ENCODE data around the gene CHST11. TPM values are rescaled to one million over a fixed set of nuclear protein-coding genes. Genes with fewer than 3 reads are reported as not detected.

The CHST11 gene
- total RNA-seq, 1 experiment from 2014 or later, result 0.25 TPM

- ChIA-PET CTCF (no interaction called here), POLR2A (no interaction called here)
Observed at GRCh38 chr12:104763168-104763805, 306.5 kb downstream of the CHST11 start.

DNA sequence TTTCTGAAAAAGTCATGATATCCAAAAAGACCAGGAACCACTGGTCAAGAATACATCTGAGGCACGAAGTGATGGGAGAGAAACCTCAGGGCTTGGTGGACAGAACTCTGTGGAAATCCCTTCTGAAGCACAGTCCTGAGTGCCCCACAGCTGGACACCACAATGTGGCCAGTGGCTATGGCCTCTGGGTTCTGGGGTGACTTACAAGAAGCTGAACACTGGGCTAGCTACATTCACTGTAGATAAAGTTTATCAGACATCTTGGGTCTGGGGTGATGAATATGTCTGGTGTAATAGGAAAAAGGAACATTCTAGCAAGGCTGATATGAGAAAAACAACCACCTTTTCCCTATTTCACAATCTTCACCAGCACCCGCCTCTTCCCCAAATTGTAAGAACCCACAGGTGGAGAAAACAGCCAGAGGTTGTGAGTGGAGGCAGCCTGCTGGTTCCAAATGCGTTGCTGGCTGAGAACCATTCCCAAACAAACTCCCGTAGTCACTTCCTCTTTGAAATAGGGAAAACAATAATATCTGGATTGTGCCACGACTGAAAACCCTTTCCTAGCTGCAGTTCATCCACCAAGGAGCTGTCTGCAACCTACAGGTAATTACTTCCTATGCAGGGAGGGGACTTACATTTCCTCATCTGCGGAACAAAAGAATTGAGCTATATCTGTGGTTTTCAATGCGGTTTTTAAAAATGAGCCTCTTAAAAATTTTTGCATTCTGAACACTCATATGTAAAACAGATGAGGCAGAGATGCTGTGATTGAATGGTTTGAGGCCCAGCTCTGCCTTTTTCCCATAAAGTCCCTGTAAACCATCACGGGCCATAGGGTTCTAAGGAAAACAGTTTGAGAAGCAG lies 307.7 kb downstream of the CHST11 start:
- no TSS peak for BruUV-seq (replicated peaks)
- H3K4me3 ChIP-seq (ENCODE audit: low read depth, low read length), result no peak overlapping the region
- POLR2A ChIA-PET, result no interaction called here

More at GRCh38 chr12:104763168-104763805, 306.5 kb downstream of the CHST11 start:
- no peaks in the 10 kb centered on the region for H3K9me3 Mint-ChIP-seq (ENCODE audit: unreplicated experiment)
- no peak for DNase-seq
- no peak overlapping the region for H3K4me3 Mint-ChIP-seq (ENCODE audit: unreplicated experiment)
- no peaks in the 10 kb centered on the region for H3K36me3 Mint-ChIP-seq (ENCODE audit: insufficient read depth, unreplicated experiment)
- no peak overlapping the region for H3K27ac Mint-ChIP-seq (ENCODE audit: unreplicated experiment)
- intact Hi-C loops (cut with micrococcal nuclease; ENCODE audit: unreplicated experiment), result no loop called here
- no peaks in the 10 kb centered on the region for H3K27me3 ChIP-seq (replicated peaks; ENCODE audit: control insufficient read depth, insufficient read depth, low read length)
- no TSS peak for BruUV-seq (replicated peaks)
- no peaks in the 10 kb centered on the region for H3K4me1 ChIP-seq
- H3K36me3 ChIP-seq (ENCODE audit: control insufficient read depth, insufficient read depth, low read length), result no peaks in the 10 kb centered on the region
- H3K4me3 ChIP-seq (ENCODE audit: low read depth, low read length), result no peak overlapping the region
- TF ChIP-seq CTCF (IDR thresholded peaks at IDR 0.05; ENCODE audit: insufficient read depth in 1 of 2, low read depth in 1 of 2, low read length in 1 of 2, severe bottlenecking in 1 of 2, unreplicated experiment in 1 of 2), result no peak
- H3K4me1 Mint-ChIP-seq (ENCODE audit: low read depth, unreplicated experiment), result no peaks in the 10 kb centered on the region
- peaks cover 2% of the 10 kb centered on the region for H3K27me3 Mint-ChIP-seq (ENCODE audit: insufficient read depth, unreplicated experiment)
- H3K9me3 ChIP-seq, result no peaks in the 10 kb centered on the region

GRCh38 chr12:104767261-104767660 lies 310.5 kb downstream of the CHST11 start:
- ChIA-PET CTCF (no interaction called here), POLR2A (no interaction called here)
- no peaks in the 10 kb centered on the region for H3K36me3 ChIP-seq (ENCODE audit: control insufficient read depth, insufficient read depth, low read length)
- BruUV-seq (replicated peaks), result no TSS peak
- H3K27me3 ChIP-seq (replicated peaks; ENCODE audit: control insufficient read depth, insufficient read depth, low read length), result no peaks in the 10 kb centered on the region
- Mint-ChIP-seq H3K36me3 (ENCODE audit: insufficient read depth, unreplicated experiment) (no peaks in the 10 kb centered on the region), H3K9me3 (ENCODE audit: unreplicated experiment) (peaks cover 2% of the 10 kb centered on the region), H3K27me3 (ENCODE audit: insufficient read depth, unreplicated experiment) (peaks cover 3% of the 10 kb centered on the region), H3K27ac (ENCODE audit: unreplicated experiment) (no peak overlapping the region), H3K4me3 (ENCODE audit: unreplicated experiment) (no peak overlapping the region), H3K4me1 (ENCODE audit: low read depth, unreplicated experiment) (no peaks in the 10 kb centered on the region)
- H3K9me3 ChIP-seq, result no peaks in the 10 kb centered on the region
- TF ChIP-seq CTCF (IDR thresholded peaks at IDR 0.05; ENCODE audit: insufficient read depth in 1 of 2, low read depth in 1 of 2, low read length in 1 of 2, severe bottlenecking in 1 of 2, unreplicated experiment in 1 of 2), result no peak
- no peaks in the 10 kb centered on the region for H3K4me1 ChIP-seq
- H3K4me3 ChIP-seq (ENCODE audit: low read depth, low read length), result no peak overlapping the region
- no peak for DNase-seq
- intact Hi-C loops (cut with micrococcal nuclease; ENCODE audit: unreplicated experiment), result no loop called here

More for the DNA sequence above, 307.7 kb downstream of the CHST11 start:
- no peaks in the 10 kb centered on the region for H3K4me1 ChIP-seq
- Mint-ChIP-seq H3K9me3 (ENCODE audit: unreplicated experiment) (no peaks in the 10 kb centered on the region), H3K4me1 (ENCODE audit: low read depth, unreplicated experiment) (no peaks in the 10 kb centered on the region), H3K27me3 (ENCODE audit: insufficient read depth, unreplicated experiment) (peaks cover 2% of the 10 kb centered on the region), H3K4me3 (ENCODE audit: unreplicated experiment) (no peak overlapping the region), H3K27ac (ENCODE audit: unreplicated experiment) (no peak overlapping the region), H3K36me3 (ENCODE audit: insufficient read depth, unreplicated experiment) (no peaks in the 10 kb centered on the region)
- H3K27me3 ChIP-seq (replicated peaks; ENCODE audit: control insufficient read depth, insufficient read depth, low read length), result no peaks in the 10 kb centered on the region
- CTCF ChIA-PET, result no interaction called here
- no peaks in the 10 kb centered on the region for H3K9me3 ChIP-seq
- no peak for DNase-seq
- no peak for TF ChIP-seq CTCF (IDR thresholded peaks at IDR 0.05; ENCODE audit: insufficient read depth in 1 of 2, low read depth in 1 of 2, low read length in 1 of 2, severe bottlenecking in 1 of 2, unreplicated experiment in 1 of 2)
- H3K36me3 ChIP-seq (ENCODE audit: control insufficient read depth, insufficient read depth, low read length), result no peaks in the 10 kb centered on the region
- intact Hi-C loops (cut with micrococcal nuclease; ENCODE audit: unreplicated experiment), result no loop called here

All from Caco-2 (cell line).